Measurements from ENCODE around the gene ARHGAP25.

ARHGAP25 gene

GRCh38 chr2:68871159-68871764 lies 136.7 kb downstream of the ARHGAP25 start, which contains the start of gene BMP10:
Gene BMP10, minus strand, starts transcription at chr2:68871397. Its CDS starts 39 bp downstream, at chr2:68871358.
- no peak within 1 kb of the TSS for H3K4me3 ChIP-seq (ENCODE audit: low read length)
- TF ChIP-seq CTCF (conservative IDR thresholded peaks at IDR 0.05; ENCODE audit: low read length): no peak
- DNase-seq (ENCODE audit: low read depth): no peak

All from AG10803 (cell line).